Spinal cord (tissue), 10 donors: Measurements from ENCODE around the gene ABCF3. TPM values are rescaled to one million over a fixed set of nuclear protein-coding genes. Genes with fewer than 3 reads are reported as not detected.

Experiments used
- DNase-seq, 6 donors: peaks; one replicate each; pipeline versions ENCODE4 v3.0.0 to v3.0.0-alpha.2; 2013 to 2015; ENCODE audit warnings: low spot score in 6 of 6, low read depth in 4 of 6
- H3K27ac ChIP-seq: one replicate; pipeline ENCODE4 v1.5.1; 2013; ENCODE audit warnings: low read depth, low read length, control low read depth
- H3K27me3 ChIP-seq: one replicate; pipeline ENCODE4 v1.6.1; 2013; ENCODE audit warnings: low read length; ENCODE audit not compliant: control insufficient read depth, insufficient read depth
- H3K36me3 ChIP-seq: one replicate; pipeline ENCODE4 v1.6.1; 2013; ENCODE audit warnings: low read length; ENCODE audit not compliant: control insufficient read depth, insufficient read depth
- H3K4me1 ChIP-seq: one replicate; pipeline ENCODE4 v1.6.1; 2013; ENCODE audit warnings: low read length; ENCODE audit not compliant: control insufficient read depth, insufficient read depth
- H3K4me3 ChIP-seq: one replicate; pipeline ENCODE4 v1.5.1; 2013; ENCODE audit warnings: low read depth, low read length, control low read depth
- H3K9me3 ChIP-seq: one replicate; pipeline ENCODE4 v1.6.1; 2013; ENCODE audit warnings: low read length; ENCODE audit not compliant: control insufficient read depth, insufficient read depth
- WGBS: methylation state at CpG from one replicate; pipeline ENCODE4 v1.1.5; 2013; ENCODE audit warnings: missing lambda C conversion rate; ENCODE audit not compliant: insufficient coverage; 5-methylcytosine and 5-hydroxymethylcytosine counted together
- polyA plus RNA-seq, 2 donors: library from polyadenylated mRNA; unstranded; fragments of 120-200 nt; gene quantifications; one replicate each; pipeline ENCODE4 v1.2.1, GENCODE V29; 2013; ENCODE audit not compliant: insufficient read length in 2 of 2
- small RNA-seq: library from RNA; depleted of rRNA; stranded (forward); fragments of <200 nt; gene quantifications from one replicate; pipeline ENCODE3, GENCODE V24; 2014; ENCODE audit warnings: low replicate concordance
- total RNA-seq, 2 donors: library from RNA; depleted of rRNA in 1 of 2; stranded (reverse); fragments of 120-200 nt in 1 of 2; fragments of >200 nt in 1 of 2; gene quantifications; one replicate each; pipeline versions ENCODE4 v1.2.3 to v1.2.4, GENCODE V29; 2013 to 2014
- donor health status: healthy.

ABCF3 gene
- total and polyA plus RNA-seq, 4 donors = 47.9 to 94.4 (median 63.9) TPM

DNA sequence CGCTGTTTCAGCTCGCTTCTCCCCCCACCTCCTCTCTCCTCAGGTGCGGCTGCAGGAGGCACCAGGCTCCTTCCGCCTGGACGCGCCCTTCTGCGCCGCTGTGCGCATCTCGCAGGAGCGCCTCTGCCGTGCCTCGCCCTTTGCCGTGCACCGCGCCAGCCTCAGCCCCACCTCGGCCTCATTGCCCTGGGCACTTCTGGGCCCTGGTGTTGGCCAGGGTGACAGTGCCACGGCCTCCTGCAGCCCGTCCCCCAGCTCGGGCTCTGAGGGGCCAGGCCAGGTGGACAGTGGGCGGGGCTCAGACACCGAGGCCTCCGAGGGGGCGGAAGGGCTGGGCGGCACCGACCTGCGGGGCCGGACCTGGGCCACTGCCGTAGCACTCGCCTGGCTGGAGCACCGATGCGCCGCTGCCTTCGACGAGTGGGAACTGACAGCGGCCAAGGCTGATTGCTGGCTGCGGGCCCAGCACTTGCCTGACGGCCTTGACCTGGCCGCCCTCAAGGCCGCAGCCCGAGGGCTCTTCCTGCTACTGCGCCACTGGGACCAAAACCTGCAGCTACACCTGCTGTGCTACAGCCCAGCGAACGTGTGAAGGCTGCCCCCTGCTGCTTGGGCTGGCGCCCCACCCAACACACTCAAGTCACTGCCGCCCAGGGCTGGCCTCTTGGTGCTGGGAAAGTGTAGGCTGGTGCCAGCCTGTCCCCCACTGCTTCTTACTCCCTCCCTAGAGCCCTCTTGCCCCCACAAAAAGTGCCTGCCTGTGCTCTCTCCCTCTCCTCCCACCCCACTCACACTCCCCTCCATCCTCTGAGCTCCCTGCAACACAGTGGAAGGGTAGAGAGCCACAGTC is 55.7 kb downstream of the ABCF3 start:
- WGBS = 17% methylated on average over 46 of the region's 46 CpGs
- peaks cover 56% of the 10 kb centered on the region for H3K36me3 ChIP-seq
- no peak overlapping the region for H3K27ac ChIP-seq
- no peaks in the 10 kb centered on the region for H3K9me3 ChIP-seq
- no peak overlapping the region for H3K4me3 ChIP-seq
- H3K27me3 ChIP-seq = no peaks in the 10 kb centered on the region
- DNase-seq = no peak
- H3K4me1 ChIP-seq = peaks cover 6% of the 10 kb centered on the region

- 94% methylated on average over 5 of the region's 5 CpGs for WGBS
- Histone ChIP-seq H3K9me3 (no peaks in the 10 kb centered on the region), H3K27ac (no peak overlapping the region)
Observed at GRCh38 chr3:184242297-184242685, 56.3 kb downstream of the ABCF3 start.

More at GRCh38 chr3:184242297-184242685, 56.3 kb downstream of the ABCF3 start:
- no peak for DNase-seq
- Histone ChIP-seq H3K27me3 (no peaks in the 10 kb centered on the region), H3K36me3 (peaks cover 56% of the 10 kb centered on the region), H3K4me1 (peaks cover 6% of the 10 kb centered on the region), H3K4me3 (no peak overlapping the region)

Small RNAs within 50 kb of the gene (small RNA-seq; reads per million reads assigned to genes)
- 2.2 reads per million, percentile 90 among the genes with 10 or more reads in this experiment for gene MIR1224

Other genes starting within 250 kb of the ABCF3 start
- 10 to 100 TPM; 40.7 to 43.0 TPM for gene ABCC5, start 168.3 kb upstream of the ABCF3 start, total RNA-seq
- gene ABCC5, start 168.3 kb upstream of the ABCF3 start, polyA plus RNA-seq = 10 to 100 TPM; 77.3 to 89.2 TPM
- not detected for gene HTR3D, start 154.5 kb upstream of the ABCF3 start, total RNA-seq
- gene HTR3D, start 154.5 kb upstream of the ABCF3 start, polyA plus RNA-seq = not detected
- gene HTR3C, start 133.2 kb upstream of the ABCF3 start, total RNA-seq = not detected
- gene HTR3C, start 133.2 kb upstream of the ABCF3 start, polyA plus RNA-seq = not detected
- not detected for gene HTR3E, start 89.1 kb upstream of the ABCF3 start, total RNA-seq
- not detected for gene HTR3E, start 89.1 kb upstream of the ABCF3 start, polyA plus RNA-seq
- gene EIF2B5, start 50.8 kb upstream of the ABCF3 start, total RNA-seq = 10 to 100 TPM; 38.3 to 39.0 TPM
- 10 to 100 TPM; 52.6 to 58.9 TPM for gene EIF2B5, start 50.8 kb upstream of the ABCF3 start, polyA plus RNA-seq
- gene DVL3, start 30.8 kb upstream of the ABCF3 start, total RNA-seq = 10 to 100 TPM; 20.7 to 43.7 TPM
- gene DVL3, start 30.8 kb upstream of the ABCF3 start, polyA plus RNA-seq = 100 to 1,000 TPM; 105 to 114 TPM
- 100 to 1,000 TPM; 293 to 307 TPM for gene AP2M1, start 11.3 kb upstream of the ABCF3 start, total RNA-seq
- gene AP2M1, start 11.3 kb upstream of the ABCF3 start, polyA plus RNA-seq = 100 to 1,000 TPM; 523 to 556 TPM
- gene VWA5B2, start 43.4 kb downstream of the ABCF3 start, total RNA-seq = 10 to 100 TPM in 1 of 2 donors, 1 to 10 TPM in 1; 4.6 to 12.0 TPM
- 10 to 100 TPM; 36.4 to 55.5 TPM for gene VWA5B2, start 43.4 kb downstream of the ABCF3 start, polyA plus RNA-seq
- 10 to 100 TPM in 1 of 2 donors, 1 to 10 TPM in 1; 9.1 to 13.2 TPM for gene ALG3, start 62.8 kb downstream of the ABCF3 start, total RNA-seq
- 10 to 100 TPM; 25.4 to 29.4 TPM for gene ALG3, start 62.8 kb downstream of the ABCF3 start, polyA plus RNA-seq
- gene EEF1AKMT4, start 63.5 kb downstream of the ABCF3 start, total RNA-seq = 1 to 10 TPM in 1 of 2 donors, under 1 TPM in 1; 0.40 to 1.9 TPM
- gene EEF1AKMT4, start 63.5 kb downstream of the ABCF3 start, polyA plus RNA-seq = 1 to 10 TPM; 1.8 to 1.9 TPM
- gene CAMK2N2, start 75.4 kb downstream of the ABCF3 start, total RNA-seq = 1 to 10 TPM; 9.1 to 9.6 TPM
- gene CAMK2N2, start 75.4 kb downstream of the ABCF3 start, polyA plus RNA-seq = 100 to 1,000 TPM; 203 to 204 TPM
- 10 to 100 TPM in 1 of 2 donors, 1 to 10 TPM in 1; 3.6 to 12.5 TPM for gene ECE2, start 89.8 kb downstream of the ABCF3 start, total RNA-seq
- gene ECE2, start 89.8 kb downstream of the ABCF3 start, polyA plus RNA-seq = 10 to 100 TPM; 18.6 to 23.1 TPM
- 100 to 1,000 TPM; 177 to 237 TPM for gene PSMD2, start 113.0 kb downstream of the ABCF3 start, total RNA-seq
- gene PSMD2, start 113.0 kb downstream of the ABCF3 start, polyA plus RNA-seq = 100 to 1,000 TPM; 268 to 275 TPM
- gene EIF4G1, start 128.4 kb downstream of the ABCF3 start, total RNA-seq = 100 to 1,000 TPM; 132 to 139 TPM
- gene EIF4G1, start 128.4 kb downstream of the ABCF3 start, polyA plus RNA-seq = 100 to 1,000 TPM; 187 TPM
- gene FAM131A, start 151.4 kb downstream of the ABCF3 start, total RNA-seq = 10 to 100 TPM; 35.4 to 43.8 TPM
- gene FAM131A, start 151.4 kb downstream of the ABCF3 start, polyA plus RNA-seq = 10 to 100 TPM; 50.1 to 57.3 TPM
- gene CLCN2, start 175.4 kb downstream of the ABCF3 start, total RNA-seq = 10 to 100 TPM; 13.1 to 41.3 TPM
- gene CLCN2, start 175.4 kb downstream of the ABCF3 start, polyA plus RNA-seq = 10 to 100 TPM; 13.7 to 28.5 TPM
- gene POLR2H, start 175.5 kb downstream of the ABCF3 start, total RNA-seq = 10 to 100 TPM; 45.4 to 76.9 TPM
- 10 to 100 TPM; 54.1 to 81.2 TPM for gene POLR2H, start 175.5 kb downstream of the ABCF3 start, polyA plus RNA-seq
- gene THPO, start 192.0 kb downstream of the ABCF3 start, total RNA-seq = 1 to 10 TPM in 1 of 2 donors, under 1 TPM in 1; 0.40 to 2.6 TPM
- 1 to 10 TPM; 1.8 to 2.0 TPM for gene THPO, start 192.0 kb downstream of the ABCF3 start, polyA plus RNA-seq
- gene CHRD, start 193.9 kb downstream of the ABCF3 start, total RNA-seq = 10 to 100 TPM; 11.4 to 18.3 TPM
- gene CHRD, start 193.9 kb downstream of the ABCF3 start, polyA plus RNA-seq = 10 to 100 TPM; 17.4 to 23.7 TPM